ENCODE measurements around the gene OVAAL. TPM values are rescaled to one million over a fixed set of nuclear protein-coding genes. Genes with fewer than 3 reads are reported as not detected.

Gene OVAAL
- total and polyA plus RNA-seq, 2 of the 8 experiments (the other 6 are each of a cell fraction or from before 2014, with no cell fraction given), result not detected

GRCh38 chr1:180527101-180527669, 31.6 kb upstream of the OVAAL start:
- no peaks in the 10 kb centered on the region for H3K23me2 ChIP-seq (ENCODE audit: low read depth, low read length)
- no peak overlapping the region for H2AK5ac ChIP-seq (ENCODE audit: low read depth, low read length)
- no peak overlapping the region for H2BK15ac ChIP-seq (ENCODE audit: low read length)
- DNase-seq (ENCODE audit: low read depth in 1 of 2, low spot score in 2 of 2) (no peak), FAIRE-seq (no peak)
- H4K91ac ChIP-seq (replicated peaks; ENCODE audit: insufficient read length, low read length), result no peak overlapping the region
- ChIA-PET CTCF (ENCODE audit: partially characterized antibody) (interaction anchor here (3.3 kb wide), 1 partner anchor 336 kb away, joined by 24 read pairs; no protein-coding TSS in a partner anchor), POLR2A (ENCODE audit: partially characterized antibody) (no interaction called here)
- H3K9me3 ChIP-seq (ENCODE audit: insufficient read depth in 2 of 2, low read depth in 1 of 2, low read length in 1 of 2), result no peaks in the 10 kb centered on the region
- no peak overlapping the region for H4K8ac ChIP-seq (ENCODE audit: extremely low read depth, insufficient read depth, low read length)
- no peak overlapping the region for H2BK5ac ChIP-seq (ENCODE audit: low read depth, low read length)
- no peak overlapping the region for H3K23ac ChIP-seq (ENCODE audit: insufficient read length)
- no peak overlapping the region for H3K14ac ChIP-seq (ENCODE audit: insufficient read length)
- H2BK12ac ChIP-seq (ENCODE audit: low read depth, low read length), result no peak overlapping the region
- no peak overlapping the region for H3K4me2 ChIP-seq (ENCODE audit: insufficient read depth in 1 of 2, low read depth in 2 of 2, low read length in 2 of 2)
- no peak overlapping the region for H3K9ac ChIP-seq (replicated peaks in 1 of 4; ENCODE audit: extremely low read depth in 1 of 4, low read depth in 3 of 4, low read length in 3 of 4)
- no peak overlapping the region for H4K5ac ChIP-seq (ENCODE audit: insufficient read length, low read depth, low read length)
- 82% methylated on average over 5 of the region's 5 CpGs; no CpG with 5 or more reads in 1 of the 2 experiments for WGBS, 2 experiments (ENCODE audit: extremely low coverage in 1 of 2, insufficient coverage in 1 of 2, insufficient read length in 1 of 2, insufficient replicate concordance in 2 of 2, low coverage in 1 of 2, low lambda C conversion rate in 2 of 2, missing lambda C conversion rate in 1 of 2)
- H3K27ac ChIP-seq (ENCODE audit: low read depth, low read length), result no peak overlapping the region
- H3K36me3 ChIP-seq (ENCODE audit: control insufficient read depth in 2 of 4, insufficient read depth in 4 of 4, low read length in 3 of 4), result no peaks in the 10 kb centered on the region
- H4K20me1 ChIP-seq (replicated peaks in 1 of 2; ENCODE audit: control insufficient read depth in 1 of 2, insufficient read depth in 2 of 2, low read length in 2 of 2), result no peaks in the 10 kb centered on the region
- H3K56ac ChIP-seq (replicated peaks; ENCODE audit: insufficient read length, low read depth, low read length), result no peak overlapping the region
- no peak overlapping the region for H2BK120ac ChIP-seq (replicated peaks; ENCODE audit: low read depth, low read length)
- H3K79me1 ChIP-seq (ENCODE audit: low read depth, low read length), result no peaks in the 10 kb centered on the region
- peaks cover 0 to 3% (median under 1%) of the 10 kb centered on the region in 4 experiments; a peak in 3 of 7 replicates for H3K4me1 ChIP-seq (replicated peaks in 1 of 4; ENCODE audit: control insufficient read depth in 3 of 4, insufficient read depth in 4 of 4, low read length in 3 of 4)
- H3K27me3 ChIP-seq (replicated peaks in 1 of 4; ENCODE audit: control insufficient read depth in 3 of 4, extremely low read depth in 1 of 4, insufficient read depth in 3 of 4, low read length in 3 of 4), result no peaks in the 10 kb centered on the region
- no peak overlapping the region for H3K4me3 ChIP-seq (ENCODE audit: extremely low read depth in 1 of 4, insufficient read depth in 2 of 4, low read depth in 3 of 4, low read length in 4 of 4)
- no peak overlapping the region for H2BK20ac ChIP-seq (ENCODE audit: low read length)
- H3K4ac ChIP-seq (replicated peaks; ENCODE audit: insufficient read length, low read depth, low read length), result no peak overlapping the region
- H3K79me2 ChIP-seq (ENCODE audit: control insufficient read depth in 1 of 2, insufficient read depth in 2 of 2, low read length in 2 of 2), result no peaks in the 10 kb centered on the region
- no peak overlapping the region for H3K18ac ChIP-seq (ENCODE audit: extremely low read depth, low read length)
- no peak overlapping the region for H2AFZ ChIP-seq (ENCODE audit: low read length)
- TF ChIP-seq TAF1 (IDR thresholded peaks at IDR 0.05; ENCODE audit: low read depth, low read length) (no peak), RBBP5 (IDR thresholded peaks at IDR 0.05; ENCODE audit: borderline replicate concordance, low read depth, low read length) (no peak), BRCA1 (IDR thresholded peaks at IDR 0.05; ENCODE audit: low read depth, low read length) (no peak), SAP30 (IDR thresholded peaks at IDR 0.05; ENCODE audit: insufficient read depth, insufficient replicate concordance, low read length) (no peak)
- TF ChIP-seq, protein P1, sequence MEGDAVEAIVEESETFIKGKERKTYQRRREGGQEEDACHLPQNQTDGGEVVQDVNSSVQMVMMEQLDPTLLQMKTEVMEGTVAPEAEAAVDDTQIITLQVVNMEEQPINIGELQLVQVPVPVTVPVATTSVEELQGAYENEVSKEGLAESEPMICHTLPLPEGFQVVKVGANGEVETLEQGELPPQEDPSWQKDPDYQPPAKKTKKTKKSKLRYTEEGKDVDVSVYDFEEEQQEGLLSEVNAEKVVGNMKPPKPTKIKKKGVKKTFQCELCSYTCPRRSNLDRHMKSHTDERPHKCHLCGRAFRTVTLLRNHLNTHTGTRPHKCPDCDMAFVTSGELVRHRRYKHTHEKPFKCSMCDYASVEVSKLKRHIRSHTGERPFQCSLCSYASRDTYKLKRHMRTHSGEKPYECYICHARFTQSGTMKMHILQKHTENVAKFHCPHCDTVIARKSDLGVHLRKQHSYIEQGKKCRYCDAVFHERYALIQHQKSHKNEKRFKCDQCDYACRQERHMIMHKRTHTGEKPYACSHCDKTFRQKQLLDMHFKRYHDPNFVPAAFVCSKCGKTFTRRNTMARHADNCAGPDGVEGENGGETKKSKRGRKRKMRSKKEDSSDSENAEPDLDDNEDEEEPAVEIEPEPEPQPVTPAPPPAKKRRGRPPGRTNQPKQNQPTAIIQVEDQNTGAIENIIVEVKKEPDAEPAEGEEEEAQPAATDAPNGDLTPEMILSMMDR (IDR thresholded peaks at IDR 0.05; ENCODE audit: control extremely low read depth in 1 of 3, insufficient read depth in 1 of 3, low read depth in 1 of 3, low read length in 3 of 3), result no peak
